ENCODE results near the gene HASPIN.
"Not testable (repeated sequence)": the region's sequence is repeated elsewhere in the genome, so short reads cannot be mapped to it uniquely, and the experiment has no call there.

Gene HASPIN

DNA sequence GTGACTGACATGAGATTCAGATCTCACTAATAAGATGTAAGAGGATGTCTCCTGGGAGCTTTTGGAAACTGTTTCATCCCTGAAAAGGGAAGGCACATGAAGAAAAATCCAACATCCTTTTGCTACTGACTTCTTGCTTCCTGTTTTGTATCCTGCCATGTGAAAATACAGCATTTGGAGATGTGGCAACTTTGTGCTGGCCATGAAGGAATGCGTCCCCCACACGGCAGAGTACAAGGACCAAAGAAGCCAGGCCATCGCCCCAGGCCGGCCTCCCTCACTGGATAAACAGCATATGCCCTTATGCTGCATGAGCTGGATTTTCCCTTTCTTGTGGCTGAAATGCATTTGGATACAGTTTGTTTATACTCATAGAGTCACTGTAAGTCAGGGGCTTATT is 5.5 kb upstream of the HASPIN start:
- Histone ChIP-seq H3K27me3 (ENCODE audit: control insufficient read depth, insufficient read depth, low read length) (no peaks in the 10 kb centered on the region), H3K36me3 (ENCODE audit: control insufficient read depth, insufficient read depth, low read length) (no peaks in the 10 kb centered on the region; the same call in 1 of the 2 replicates), H3K4me1 (ENCODE audit: control insufficient read depth, insufficient read depth, low read length) (no peaks in the 10 kb centered on the region), H3K27ac (ENCODE audit: low read length) (no peak overlapping the region), H3K4me3 (ENCODE audit: low read length) (no peak overlapping the region), H3K9me3 (ENCODE audit: control insufficient read depth, insufficient read depth, low read length) (no peaks in the 10 kb centered on the region)
- WGBS (ENCODE audit: insufficient coverage, insufficient read length) = no CpG with 5 or more reads among the region's 4 CpGs
- no peak for DNase-seq (ENCODE audit: low read depth, low spot score)

DNA sequence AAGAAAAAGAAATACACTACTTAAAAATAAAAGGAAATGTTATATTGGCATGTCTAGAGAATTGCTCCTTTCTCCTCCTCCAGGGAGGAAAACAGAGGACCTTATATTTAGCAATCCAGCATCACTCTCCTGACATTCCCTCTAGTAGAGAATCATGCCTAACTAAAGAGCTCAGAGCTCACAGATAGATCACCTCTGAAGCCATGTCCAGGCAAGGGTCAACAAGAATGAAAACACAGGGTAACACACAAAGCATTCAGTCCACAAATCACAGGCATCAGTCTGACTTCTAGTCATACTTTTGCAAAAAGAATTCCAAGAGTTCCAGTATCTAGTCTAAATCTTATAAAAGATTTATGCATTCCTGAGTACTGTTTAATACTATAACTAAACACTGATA is 4.4 kb upstream of the HASPIN start:
- Histone ChIP-seq H3K27me3 (ENCODE audit: control insufficient read depth, insufficient read depth, low read length) (no peaks in the 10 kb centered on the region), H3K27ac (ENCODE audit: low read length) (no peak overlapping the region), H3K9me3 (ENCODE audit: control insufficient read depth, insufficient read depth, low read length) (no peaks in the 10 kb centered on the region), H3K4me1 (ENCODE audit: control insufficient read depth, insufficient read depth, low read length) (no peaks in the 10 kb centered on the region), H3K4me3 (ENCODE audit: low read length) (no peak overlapping the region), H3K36me3 (ENCODE audit: control insufficient read depth, insufficient read depth, low read length) (no peaks in the 10 kb centered on the region; the same call in 1 of the 2 replicates)
- no peak for DNase-seq (ENCODE audit: low read depth, low spot score)

DNA sequence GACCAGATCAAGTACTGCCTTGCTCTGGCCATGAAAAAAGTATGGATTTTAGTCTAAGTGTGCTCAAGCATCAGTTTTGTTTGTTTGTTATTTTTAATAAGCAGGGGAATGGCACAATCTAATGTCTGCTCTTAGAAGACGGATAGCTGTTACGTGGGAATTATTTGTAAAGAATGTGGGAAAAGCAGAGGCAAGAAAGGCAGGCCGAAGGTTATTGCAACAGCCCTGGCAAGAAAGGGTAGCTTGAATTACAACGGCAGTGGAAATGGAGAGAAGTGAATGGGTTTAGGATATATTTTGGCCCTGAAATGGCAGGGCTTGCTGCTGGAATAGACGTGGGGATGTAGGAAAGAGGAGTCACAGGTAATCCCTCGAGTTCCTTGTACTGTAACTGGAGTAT is 987 bp upstream of the HASPIN start:
- Histone ChIP-seq H3K36me3 (ENCODE audit: control insufficient read depth, insufficient read depth, low read length) (peaks cover 7% of the 10 kb centered on the region; the same call in 1 of the 2 replicates), H3K4me1 (ENCODE audit: control insufficient read depth, insufficient read depth, low read length) (no peaks in the 10 kb centered on the region), H3K27ac (ENCODE audit: low read length) (no peak overlapping the region), H3K9me3 (ENCODE audit: control insufficient read depth, insufficient read depth, low read length) (no peaks in the 10 kb centered on the region), H3K4me3 (ENCODE audit: low read length) (peak overlapping the region; percentile 61; the same call in 1 of the 2 replicates), H3K27me3 (ENCODE audit: control insufficient read depth, insufficient read depth, low read length) (no peaks in the 10 kb centered on the region)
- no peak for DNase-seq (ENCODE audit: low read depth, low spot score)
- WGBS (ENCODE audit: insufficient coverage, insufficient read length) = no CpG with 5 or more reads among the region's 6 CpGs

DNA sequence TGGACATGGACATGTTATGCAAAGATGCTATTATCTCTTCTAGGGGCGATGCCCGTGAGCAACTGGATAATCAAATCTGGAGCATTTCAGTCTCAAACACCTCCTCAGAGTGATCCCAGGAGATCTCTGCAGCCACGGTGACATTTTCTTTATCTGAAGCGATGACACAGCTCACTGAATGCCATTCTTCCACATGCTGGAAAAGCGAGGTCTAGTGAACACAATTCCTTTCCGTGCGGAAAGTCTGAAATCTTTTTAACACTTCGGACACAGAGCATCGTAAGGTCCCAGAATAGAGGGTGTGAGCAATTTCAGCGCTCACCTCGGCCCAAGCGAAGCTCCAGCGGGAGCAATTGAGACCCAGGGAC is 531 bp upstream of the HASPIN start:
- DNase-seq (ENCODE audit: low read depth, low spot score) = no peak
- Histone ChIP-seq H3K27ac (ENCODE audit: low read length) (no peak overlapping the region), H3K36me3 (ENCODE audit: control insufficient read depth, insufficient read depth, low read length) (peaks cover 7% of the 10 kb centered on the region; the same call in 1 of the 2 replicates), H3K4me3 (ENCODE audit: low read length) (peak overlapping the region; percentile 61), H3K9me3 (ENCODE audit: control insufficient read depth, insufficient read depth, low read length) (no peaks in the 10 kb centered on the region), H3K27me3 (ENCODE audit: control insufficient read depth, insufficient read depth, low read length) (no peaks in the 10 kb centered on the region), H3K4me1 (ENCODE audit: control insufficient read depth, insufficient read depth, low read length) (no peaks in the 10 kb centered on the region)
- WGBS (ENCODE audit: insufficient coverage, insufficient read length) = no CpG with 5 or more reads among the region's 13 CpGs

DNA sequence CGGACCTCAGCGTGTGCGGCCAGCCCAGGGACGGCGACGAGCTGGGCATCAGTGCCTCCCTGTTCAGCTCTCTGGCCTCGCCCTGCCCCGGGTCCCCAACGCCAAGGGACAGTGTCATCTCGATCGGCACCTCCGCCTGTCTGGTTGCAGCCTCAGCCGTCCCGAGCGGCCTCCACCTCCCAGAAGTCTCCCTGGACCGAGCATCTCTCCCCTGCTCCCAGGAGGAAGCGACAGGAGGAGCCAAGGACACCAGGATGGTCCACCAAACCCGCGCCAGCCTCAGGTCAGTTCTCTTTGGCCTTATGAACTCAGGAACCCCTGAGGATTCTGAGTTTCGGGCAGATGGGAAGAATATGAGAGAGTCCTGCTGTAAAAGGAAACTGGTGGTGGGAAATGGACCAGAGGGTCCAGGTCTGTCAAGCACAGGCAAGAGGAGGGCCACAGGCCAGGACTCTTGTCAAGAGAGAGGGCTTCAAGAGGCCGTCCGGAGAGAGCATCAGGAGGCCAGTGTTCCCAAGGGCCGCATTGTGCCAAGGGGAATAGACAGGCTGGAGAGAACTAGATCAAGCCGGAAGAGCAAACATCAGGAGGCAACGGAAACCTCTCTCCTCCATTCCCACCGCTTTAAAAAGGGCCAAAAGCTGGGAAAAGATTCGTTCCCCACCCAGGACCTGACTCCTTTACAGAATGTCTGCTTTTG is 825 bp downstream of the HASPIN start:
- H3K4me1 ChIP-seq (ENCODE audit: control insufficient read depth, insufficient read depth, low read length) = no peaks in the 10 kb centered on the region
- peak overlapping the region; percentile 61 for H3K4me3 ChIP-seq (ENCODE audit: low read length)
- no peak overlapping the region for H3K27ac ChIP-seq (ENCODE audit: low read length)
- H3K27me3 ChIP-seq (ENCODE audit: control insufficient read depth, insufficient read depth, low read length) = no peaks in the 10 kb centered on the region
- H3K36me3 ChIP-seq (ENCODE audit: control insufficient read depth, insufficient read depth, low read length) = peaks cover 7% of the 10 kb centered on the region; the same call in 1 of the 2 replicates
- H3K9me3 ChIP-seq (ENCODE audit: control insufficient read depth, insufficient read depth, low read length) = no peaks in the 10 kb centered on the region
- DNase-seq (ENCODE audit: low read depth, low spot score) = no peak
- WGBS (ENCODE audit: insufficient coverage, insufficient read length) = no CpG with 5 or more reads among the region's 27 CpGs

DNA sequence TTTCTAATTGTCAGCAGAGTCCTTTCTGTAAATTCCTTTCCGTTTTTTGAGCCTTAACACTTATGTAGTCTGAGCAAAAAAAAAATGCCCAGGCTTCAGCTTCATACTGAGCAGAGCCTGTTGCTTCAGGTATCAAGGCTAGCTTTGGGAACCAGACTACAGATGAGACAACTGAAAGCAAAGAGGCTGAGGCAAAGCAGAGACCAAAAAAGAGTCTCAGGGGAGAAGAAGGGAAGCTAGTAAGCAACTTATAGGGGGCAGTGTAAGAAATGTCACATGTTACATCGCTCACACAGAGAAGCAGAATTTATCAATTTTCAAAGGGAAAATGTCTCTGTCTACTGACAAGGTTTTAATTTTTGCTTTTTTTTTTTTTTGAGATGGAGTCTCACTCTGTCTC is 3.3 kb downstream of the HASPIN start:
- H3K9me3 ChIP-seq (ENCODE audit: control insufficient read depth, insufficient read depth, low read length) = no peaks in the 10 kb centered on the region
- no peak overlapping the region for H3K27ac ChIP-seq (ENCODE audit: low read length)
- H3K4me1 ChIP-seq (ENCODE audit: control insufficient read depth, insufficient read depth, low read length) = peaks cover 4% of the 10 kb centered on the region; the same call in 1 of the 2 replicates
- no CpG with 5 or more reads among the region's 2 CpGs for WGBS (ENCODE audit: insufficient coverage, insufficient read length)
- H3K36me3 ChIP-seq (ENCODE audit: control insufficient read depth, insufficient read depth, low read length) = peaks cover 7% of the 10 kb centered on the region; the same call in 1 of the 2 replicates
- no peaks in the 10 kb centered on the region for H3K27me3 ChIP-seq (ENCODE audit: control insufficient read depth, insufficient read depth, low read length)
- DNase-seq (ENCODE audit: low read depth, low spot score) = no peak
- no peak overlapping the region for H3K4me3 ChIP-seq (ENCODE audit: low read length)

DNA sequence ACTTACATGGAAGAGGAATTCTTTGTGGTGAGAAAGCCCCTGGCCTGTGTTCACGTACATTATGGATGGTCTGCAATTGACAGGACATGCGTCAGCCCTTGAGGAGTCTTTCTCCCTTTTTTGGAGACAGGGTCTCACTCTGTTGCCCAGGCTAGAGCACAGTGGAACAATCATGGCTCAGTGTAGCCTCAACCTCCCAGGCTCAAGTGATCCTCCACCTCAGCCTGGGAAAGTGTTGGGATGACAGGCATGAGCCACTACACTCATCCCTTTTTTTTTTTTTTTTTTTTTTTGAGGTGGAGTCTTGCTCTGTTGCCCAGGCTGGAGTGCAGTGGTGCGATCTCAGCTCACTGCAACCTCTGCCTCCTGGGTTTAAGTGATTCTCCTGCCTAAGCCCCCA is 4.4 kb downstream of the HASPIN start:
- no CpG with 5 or more reads among the region's 3 CpGs for WGBS (ENCODE audit: insufficient coverage, insufficient read length)
- not testable (repeated sequence) for H3K9me3 ChIP-seq (ENCODE audit: control insufficient read depth, insufficient read depth, low read length); DNase-seq (ENCODE audit: low read depth, low spot score); H3K27me3 ChIP-seq (ENCODE audit: control insufficient read depth, insufficient read depth, low read length); H3K4me1 ChIP-seq (ENCODE audit: control insufficient read depth, insufficient read depth, low read length); H3K4me3 ChIP-seq (ENCODE audit: low read length); H3K27ac ChIP-seq (ENCODE audit: low read length); H3K36me3 ChIP-seq (ENCODE audit: control insufficient read depth, insufficient read depth, low read length)

DNA sequence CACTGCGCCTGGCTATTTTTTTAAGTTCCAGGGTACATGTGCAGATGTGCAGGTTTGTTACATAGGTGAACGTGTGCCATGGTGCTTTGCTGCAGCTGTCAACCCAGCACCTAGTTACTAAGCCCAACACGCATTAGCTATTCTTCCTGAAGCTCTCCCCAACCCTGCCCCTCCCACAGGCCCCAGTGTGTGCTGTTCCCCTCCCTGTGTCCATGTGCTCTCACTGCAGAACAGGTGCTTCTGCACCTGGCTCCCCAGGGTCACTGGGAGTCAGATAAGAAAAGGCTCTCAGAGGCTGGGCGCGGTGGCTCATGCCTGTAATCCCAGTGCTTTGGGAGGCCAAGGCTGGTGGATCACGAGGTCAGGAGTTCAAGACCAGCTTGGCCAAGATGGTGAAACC is 6.2 kb downstream of the HASPIN start:
- Histone ChIP-seq H3K4me3 (ENCODE audit: low read length) (no peak overlapping the region), H3K36me3 (ENCODE audit: control insufficient read depth, insufficient read depth, low read length) (peaks cover 7% of the 10 kb centered on the region; the same call in 1 of the 2 replicates), H3K27ac (ENCODE audit: low read length) (no peak overlapping the region), H3K27me3 (ENCODE audit: control insufficient read depth, insufficient read depth, low read length) (no peaks in the 10 kb centered on the region), H3K4me1 (ENCODE audit: control insufficient read depth, insufficient read depth, low read length) (peaks cover 4% of the 10 kb centered on the region; the same call in 1 of the 2 replicates), H3K9me3 (ENCODE audit: control insufficient read depth, insufficient read depth, low read length) (no peaks in the 10 kb centered on the region)
- no CpG with 5 or more reads among the region's 6 CpGs for WGBS (ENCODE audit: insufficient coverage, insufficient read length)
- DNase-seq (ENCODE audit: low read depth, low spot score) = no peak

DNA sequence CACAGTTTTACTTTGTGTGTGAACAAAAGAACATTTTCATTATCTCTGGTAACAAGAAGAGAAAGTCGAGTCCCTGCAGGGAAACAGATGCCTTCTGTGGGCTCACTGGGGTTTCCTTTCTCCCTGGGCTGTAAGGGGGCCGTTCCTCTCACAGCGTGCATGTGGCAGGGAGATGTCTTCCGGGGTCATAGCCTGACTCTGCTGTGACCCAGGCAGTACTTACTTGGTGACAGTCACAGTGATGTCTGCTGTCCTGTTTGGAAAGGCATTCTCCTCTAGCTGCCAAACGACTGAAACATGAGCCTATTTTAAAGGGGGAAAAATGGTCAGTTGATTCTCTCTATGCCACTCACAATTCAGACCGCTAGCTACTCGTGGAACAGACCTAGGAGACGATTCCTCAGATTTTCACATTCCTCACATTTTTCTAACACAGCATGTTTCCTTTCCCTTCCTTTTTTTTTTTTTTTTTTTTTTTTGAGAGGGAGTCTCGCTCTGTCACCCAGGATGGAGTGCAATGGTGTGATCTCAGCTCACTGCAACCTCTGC is 7.3 kb downstream of the HASPIN start:
- Histone ChIP-seq H3K27ac (ENCODE audit: low read length) (no peak overlapping the region), H3K4me1 (ENCODE audit: control insufficient read depth, insufficient read depth, low read length) (peaks cover 4% of the 10 kb centered on the region; the same call in 1 of the 2 replicates), H3K36me3 (ENCODE audit: control insufficient read depth, insufficient read depth, low read length) (peaks cover 3% of the 10 kb centered on the region; the same call in 1 of the 2 replicates), H3K27me3 (ENCODE audit: control insufficient read depth, insufficient read depth, low read length) (no peaks in the 10 kb centered on the region), H3K4me3 (ENCODE audit: low read length) (no peak overlapping the region), H3K9me3 (ENCODE audit: control insufficient read depth, insufficient read depth, low read length) (no peaks in the 10 kb centered on the region)
- no CpG with 5 or more reads among the region's 9 CpGs for whole genome bisulfite sequencing (ENCODE audit: insufficient coverage, insufficient read length)
- DNase-seq (ENCODE audit: low read depth, low spot score) = no peak

DNA sequence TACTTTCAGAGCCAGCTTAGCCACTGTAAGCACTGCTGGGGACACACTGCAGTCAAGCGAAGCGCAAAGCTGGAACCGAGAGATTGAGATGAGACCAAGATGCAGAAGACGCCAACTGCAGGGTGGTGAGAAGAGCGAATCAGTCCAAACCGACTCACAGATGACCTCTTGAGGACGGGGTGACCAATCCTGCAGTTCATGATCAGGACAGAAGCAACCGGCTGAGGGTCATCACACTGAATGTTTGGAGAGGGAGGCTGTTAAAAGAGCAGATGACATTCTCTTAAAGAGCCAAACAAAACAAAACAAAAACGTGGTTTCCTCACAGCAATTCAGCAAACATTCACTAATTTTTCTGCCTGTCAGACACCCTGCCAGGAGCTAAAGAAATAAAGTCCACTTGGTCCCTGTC is 8.5 kb downstream of the HASPIN start:
- WGBS (ENCODE audit: insufficient coverage, insufficient read length) = no CpG with 5 or more reads among the region's 9 CpGs
- no peaks in the 10 kb centered on the region; the same call in 1 of the 2 replicates for H3K36me3 ChIP-seq (ENCODE audit: control insufficient read depth, insufficient read depth, low read length)
- DNase-seq (ENCODE audit: low read depth, low spot score) = no peak
- no peak overlapping the region for H3K27ac ChIP-seq (ENCODE audit: low read length)
- peaks cover 4% of the 10 kb centered on the region; the same call in 1 of the 2 replicates for H3K4me1 ChIP-seq (ENCODE audit: control insufficient read depth, insufficient read depth, low read length)
- no peak overlapping the region for H3K4me3 ChIP-seq (ENCODE audit: low read length)
- H3K9me3 ChIP-seq (ENCODE audit: control insufficient read depth, insufficient read depth, low read length) = no peaks in the 10 kb centered on the region
- H3K27me3 ChIP-seq (ENCODE audit: control insufficient read depth, insufficient read depth, low read length) = no peaks in the 10 kb centered on the region

DNA sequence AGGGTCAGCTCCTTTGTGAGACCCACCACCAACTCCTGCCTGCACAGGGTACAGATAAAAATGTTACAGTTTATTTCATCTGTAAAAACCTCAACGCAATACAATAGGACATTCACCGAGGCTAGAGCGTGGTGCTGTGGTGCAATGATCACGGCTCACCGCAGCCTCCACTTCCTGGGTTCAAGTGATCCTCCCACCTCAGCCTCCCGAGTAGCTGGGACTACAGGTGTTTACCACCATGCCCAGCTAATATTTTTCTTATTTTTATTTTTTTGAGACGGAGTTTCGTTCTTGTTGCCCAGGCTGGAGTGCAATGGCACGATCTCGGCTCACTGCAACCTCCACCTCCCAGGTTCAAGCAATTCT is 11.2 kb downstream of the HASPIN start:
- no CpG with 5 or more reads among the region's 10 CpGs for WGBS (ENCODE audit: insufficient coverage, insufficient read length)
- H3K4me3 ChIP-seq (ENCODE audit: low read length); H3K36me3 ChIP-seq (ENCODE audit: control insufficient read depth, insufficient read depth, low read length); H3K9me3 ChIP-seq (ENCODE audit: control insufficient read depth, insufficient read depth, low read length); H3K27ac ChIP-seq (ENCODE audit: low read length); DNase-seq (ENCODE audit: low read depth, low spot score); H3K4me1 ChIP-seq (ENCODE audit: control insufficient read depth, insufficient read depth, low read length); H3K27me3 ChIP-seq (ENCODE audit: control insufficient read depth, insufficient read depth, low read length): not testable (repeated sequence)

All from iPS DF 6.9 (cell line).